WTC11 (cell line): ENCODE measurements around the gene B4GAT1.

ENCODE experiments used
- ATF3 ChIP-seq: sonication (generic); formaldehyde crosslinking; conservative IDR thresholded peaks from 2 replicates; pipeline ENCODE4 v1.8.1; 2022; ENCODE audit warnings: mild to moderate bottlenecking, missing genetic modification reagents
- CTCF ChIP-seq: fragments of 200-600 bp; IDR thresholded peaks from 2 replicates; pipeline ENCODE4 v1.8.0; 2022; ENCODE audit warnings: antibody characterized with exemption
- ELF4 ChIP-seq: sonication (generic); formaldehyde crosslinking; IDR thresholded peaks from 2 replicates; pipeline ENCODE4 v1.8.1; 2022; ENCODE audit warnings: low read depth, mild to moderate bottlenecking, moderate library complexity, missing genetic modification reagents
- ETV6 ChIP-seq: sonication (generic); formaldehyde crosslinking; IDR thresholded peaks from 2 replicates; pipeline ENCODE4 v1.8.1; 2022; ENCODE audit warnings: mild to moderate bottlenecking, missing genetic modification reagents
- NFYB ChIP-seq: sonication (generic); formaldehyde crosslinking; conservative IDR thresholded peaks from 2 replicates; pipeline ENCODE4 v1.8.0; 2022; ENCODE audit warnings: low read depth, missing genetic modification reagents

- TF ChIP-seq CTCF (no peak), ELF4 (CRISPR knock-in tag) (no peak), ETV6 (no peak), ATF3 (no peak), NFYB (no peak)
Observed at GRCh38 chr11:66329165-66329673, 18.2 kb downstream of the B4GAT1 start.
